ENCODE data around the gene ABCA5.

GRCh38 chr17:69236464-69236863, 90.5 kb downstream of the ABCA5 start:
- no peak for TF ChIP-seq CTCF (IDR thresholded peaks at IDR 0.05)
- no peak for TF ChIP-seq POLR2A (IDR thresholded peaks at IDR 0.05)
